ENCODE results near the gene ADSS1.

The ADSS1 gene

DNA sequence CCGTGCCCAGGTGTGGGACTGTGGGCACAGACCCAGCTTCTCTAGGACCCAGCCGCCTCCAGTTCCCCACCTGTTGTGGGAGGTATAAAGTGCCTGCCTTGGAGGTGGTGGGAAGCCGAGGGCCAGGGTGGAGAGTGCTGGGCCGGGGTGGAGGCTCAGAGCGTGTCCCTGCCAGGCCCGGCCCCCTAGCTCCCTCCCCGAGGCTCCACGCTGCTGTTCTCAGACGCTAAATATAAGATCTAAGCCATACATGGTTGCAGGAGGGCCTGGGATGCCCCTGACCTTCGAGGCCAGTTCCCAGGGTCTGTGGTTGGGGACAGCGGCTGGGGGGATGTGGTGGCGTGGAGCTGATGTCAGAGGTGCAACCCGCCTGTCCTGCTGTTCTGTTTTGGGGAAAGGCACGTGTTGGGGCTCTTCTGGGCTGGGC is 23.8 kb upstream of the ADSS1 start:
- no peak for DNase-seq (ENCODE audit: low spot score)

DNA sequence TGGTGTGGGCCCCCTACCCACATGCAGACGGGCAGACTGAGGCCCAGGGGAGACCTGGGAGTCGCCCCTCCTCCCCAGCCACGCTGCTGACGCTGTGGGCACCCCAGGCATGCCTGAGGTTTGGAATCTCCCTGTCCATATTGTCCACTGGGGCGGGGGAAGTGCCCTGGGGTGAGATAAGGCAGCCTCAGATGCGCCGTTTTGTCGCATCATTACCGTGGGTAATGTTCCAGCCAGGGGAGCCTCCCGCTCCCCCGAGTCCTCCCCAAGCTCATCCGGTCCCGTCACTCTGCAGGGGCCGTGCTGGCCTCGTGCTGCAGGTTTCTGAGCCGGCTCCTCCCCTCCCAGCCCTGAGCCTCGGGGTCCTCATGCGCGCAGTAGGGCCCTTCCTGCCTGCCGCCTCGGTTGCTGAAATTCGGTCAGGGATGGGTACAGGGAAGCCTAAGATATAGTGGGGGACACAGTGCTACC is 23.2 kb upstream of the ADSS1 start:
- peak; percentile 80 for DNase-seq (ENCODE audit: low spot score)

DNA sequence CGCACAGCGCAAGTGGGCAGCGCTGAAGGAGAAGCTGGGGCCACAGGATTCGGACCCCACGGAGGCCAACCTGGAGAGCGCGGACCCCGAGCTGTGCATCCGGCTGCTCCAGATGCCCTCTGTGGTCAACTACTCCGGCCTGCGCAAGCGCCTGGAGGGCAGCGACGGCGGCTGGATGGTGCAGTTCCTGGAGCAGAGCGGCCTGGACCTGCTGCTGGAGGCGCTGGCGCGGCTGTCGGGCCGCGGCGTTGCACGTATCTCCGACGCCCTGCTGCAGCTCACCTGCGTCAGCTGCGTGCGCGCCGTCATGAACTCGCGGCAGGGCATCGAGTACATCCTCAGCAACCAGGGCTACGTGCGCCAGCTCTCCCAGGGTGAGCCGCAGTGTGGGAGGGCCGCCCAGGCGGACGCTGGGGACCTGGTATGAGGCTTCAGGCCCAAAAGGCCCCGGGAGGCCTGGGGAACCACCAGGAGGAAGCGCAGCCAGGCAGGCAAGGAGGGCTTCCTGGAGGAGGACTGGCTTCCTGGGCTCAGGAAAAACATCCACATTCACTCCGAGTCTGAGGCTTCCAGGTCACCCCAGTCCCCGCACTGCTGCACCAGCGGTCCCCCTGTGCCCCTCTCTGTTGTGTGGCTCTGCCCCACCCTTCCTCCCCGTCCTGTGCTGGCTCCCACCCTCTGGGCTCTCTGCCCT is 22.5 kb upstream of the ADSS1 start:
- DNase-seq (ENCODE audit: low spot score): no peak

DNA sequence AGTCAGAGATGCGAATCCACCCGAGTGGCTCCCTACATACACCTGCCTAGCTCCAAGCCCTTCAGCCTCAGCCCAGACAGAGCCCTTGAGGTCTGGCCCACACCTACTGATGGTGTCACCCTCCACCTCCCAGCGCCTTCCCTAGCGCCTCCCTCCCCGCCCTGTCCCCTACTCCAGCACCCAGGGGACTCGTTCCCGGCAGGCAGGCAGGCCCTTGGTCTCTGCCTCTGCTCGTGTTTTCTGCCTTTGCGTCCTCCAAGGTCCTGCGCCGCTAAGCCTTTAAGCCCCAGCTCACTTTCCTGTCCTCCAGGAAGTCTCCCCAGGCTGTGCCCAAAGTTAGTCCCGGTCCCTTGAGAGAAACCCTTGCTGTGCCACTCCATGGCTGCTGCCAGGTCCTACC is 21.9 kb upstream of the ADSS1 start:
- DNase-seq (ENCODE audit: low spot score): no peak

DNA sequence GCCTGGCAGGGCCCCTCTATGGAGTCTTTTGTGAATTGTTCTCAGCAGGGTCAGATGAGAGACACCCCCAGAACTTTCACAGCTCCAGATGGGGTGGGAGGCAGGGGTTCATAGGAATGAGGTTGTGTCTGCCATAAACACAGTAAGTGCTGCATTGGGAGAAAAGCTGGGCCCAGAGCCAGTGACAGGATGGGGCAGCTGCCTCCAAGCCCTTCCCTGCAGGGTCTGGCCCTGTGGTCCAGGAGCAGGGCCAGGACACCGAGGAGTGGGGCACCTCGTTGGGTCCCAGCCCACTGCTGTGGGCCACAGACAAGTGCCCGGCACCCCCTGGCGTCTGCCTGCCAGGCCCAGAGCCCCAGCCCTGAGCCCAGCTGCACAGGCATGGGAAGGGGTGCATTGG is 21.4 kb upstream of the ADSS1 start:
- DNase-seq (ENCODE audit: low spot score): no peak

- no peak for DNase-seq (ENCODE audit: low spot score)
Observed at GRCh38 chr14:104703269-104703668, 20.8 kb upstream of the ADSS1 start.

- DNase-seq (ENCODE audit: low spot score): no peak
Observed at GRCh38 chr14:104704252-104704651, 19.8 kb upstream of the ADSS1 start.

DNA sequence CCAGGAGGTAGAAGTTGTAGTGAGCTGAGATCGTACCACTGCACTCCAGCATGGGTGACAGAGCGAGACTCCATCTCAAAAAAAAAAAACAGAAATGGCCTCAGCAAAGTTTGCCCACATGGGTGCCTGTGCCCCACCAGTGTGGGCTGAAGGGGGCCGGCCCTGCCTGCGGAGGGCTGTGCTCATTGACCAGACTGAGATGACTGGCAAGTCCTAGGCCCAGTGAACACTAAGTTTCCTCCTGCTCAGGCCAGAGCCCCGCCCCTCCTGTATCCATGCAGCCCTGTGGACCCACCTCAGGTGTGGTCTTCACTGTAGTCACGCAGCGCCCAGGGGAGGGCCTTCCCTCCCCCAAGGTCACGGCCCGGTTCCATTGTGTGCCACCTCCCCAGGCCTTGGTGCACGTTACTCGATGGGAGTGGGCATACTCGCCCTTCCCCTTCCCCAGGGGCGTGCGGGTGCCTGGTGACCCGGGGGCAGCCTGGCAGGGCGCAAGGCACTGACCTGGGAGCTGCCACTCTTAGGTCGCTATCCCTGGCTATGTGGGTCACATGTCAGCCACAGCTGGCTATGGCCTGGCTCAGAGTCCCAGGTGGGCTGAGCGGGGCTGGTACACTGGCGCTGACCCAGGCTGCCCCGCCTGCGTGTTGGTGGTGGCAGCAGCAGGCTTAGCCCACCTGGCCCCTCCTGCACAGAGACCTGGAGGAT is 18.5 kb upstream of the ADSS1 start:
- DNase-seq (ENCODE audit: low spot score): no peak

GRCh38 chr14:104706733-104707607 is 17.1 kb upstream of the ADSS1 start:
- no peak for DNase-seq (ENCODE audit: low spot score)

GRCh38 chr14:104707608-104708595 is 16.1 kb upstream of the ADSS1 start:
- no peak for DNase-seq (ENCODE audit: low spot score)

- peak; percentile 81 for DNase-seq (ENCODE audit: low spot score)
Observed at GRCh38 chr14:104708606-104709268, 15.3 kb upstream of the ADSS1 start.

- no peak for DNase-seq (ENCODE audit: low spot score)
Observed at GRCh38 chr14:104709387-104710039, 14.5 kb upstream of the ADSS1 start.

- DNase-seq (ENCODE audit: low spot score): no peak
Observed at GRCh38 chr14:104710071-104710735, 13.8 kb upstream of the ADSS1 start.

DNA sequence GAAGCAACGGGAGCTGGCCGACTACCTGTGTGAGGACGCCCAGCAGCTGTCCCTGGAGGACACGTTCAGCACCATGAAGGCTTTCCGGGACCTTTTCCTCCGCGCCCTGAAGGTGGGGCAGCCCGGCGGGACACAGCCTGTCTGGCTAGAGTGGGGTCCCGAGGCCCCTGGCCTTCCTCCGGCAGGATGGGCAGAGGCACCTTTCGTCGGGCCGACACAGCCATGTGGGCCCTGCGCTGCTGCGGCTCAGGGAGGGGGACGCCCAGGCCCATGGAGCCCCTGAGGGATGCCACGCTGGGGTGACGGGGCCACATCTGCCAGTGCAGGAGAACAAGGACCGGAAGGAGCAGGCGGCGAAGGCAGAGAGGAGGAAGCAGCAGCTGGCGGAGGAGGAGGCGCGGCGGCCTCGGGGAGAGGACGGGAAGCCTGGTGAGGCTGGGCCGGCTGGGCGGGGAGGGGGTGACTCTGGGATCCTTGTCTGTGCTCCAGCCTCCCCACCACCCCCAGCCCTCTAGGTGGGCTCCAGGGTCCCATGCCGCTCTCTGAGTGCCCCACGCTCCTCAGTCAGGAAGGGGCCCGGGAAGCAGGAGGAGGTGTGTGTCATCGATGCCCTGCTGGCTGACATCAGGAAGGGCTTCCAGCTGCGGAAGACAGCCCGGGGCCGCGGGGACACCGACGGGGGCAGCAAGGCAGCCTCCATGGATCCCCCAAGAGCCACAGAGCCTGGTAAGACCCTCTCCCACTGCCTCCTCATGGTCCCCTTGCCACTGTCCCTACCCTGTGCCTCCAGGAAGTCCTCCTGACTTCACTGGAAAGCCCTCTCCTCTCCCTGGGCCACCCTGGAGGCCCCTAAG is 10.9 kb upstream of the ADSS1 start:
- DNase-seq (ENCODE audit: low spot score): no peak

DNA sequence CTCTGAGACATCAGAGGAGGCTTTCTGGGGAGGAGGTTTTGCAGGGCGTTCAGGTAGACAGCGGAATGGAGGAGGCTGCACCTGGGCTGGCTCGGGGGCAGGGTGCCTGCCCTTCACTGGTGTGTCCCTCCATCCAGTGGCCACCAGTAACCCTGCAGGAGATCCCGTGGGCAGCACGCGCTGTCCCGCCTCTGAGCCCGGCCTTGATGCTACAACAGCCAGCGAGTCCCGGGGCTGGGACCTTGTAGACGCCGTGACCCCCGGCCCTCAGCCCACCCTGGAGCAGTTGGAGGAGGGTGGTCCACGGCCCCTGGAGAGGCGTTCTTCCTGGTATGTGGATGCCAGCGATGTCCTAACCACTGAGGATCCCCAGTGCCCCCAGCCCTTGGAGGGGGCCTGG is 10.0 kb upstream of the ADSS1 start:
- DNase-seq (ENCODE audit: low spot score): no peak

DNA sequence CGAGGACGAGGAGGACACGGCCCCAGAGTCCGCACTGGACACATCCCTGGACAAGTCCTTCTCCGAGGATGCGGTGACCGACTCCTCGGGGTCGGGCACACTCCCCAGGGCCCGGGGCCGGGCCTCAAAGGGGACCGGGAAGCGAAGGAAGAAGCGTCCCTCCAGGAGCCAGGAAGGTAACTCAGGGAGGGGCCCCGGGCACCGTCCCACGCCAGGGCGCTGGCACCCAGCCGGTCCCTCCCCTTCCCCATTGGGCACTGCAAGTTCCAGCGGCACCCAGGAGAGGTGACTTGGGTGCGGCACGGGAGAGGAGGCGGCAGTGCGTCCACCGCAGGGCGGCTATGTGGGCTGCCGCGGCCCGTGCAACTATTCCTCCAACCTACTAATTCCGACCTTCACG is 9.3 kb upstream of the ADSS1 start:
- no peak for DNase-seq (ENCODE audit: low spot score)

DNA sequence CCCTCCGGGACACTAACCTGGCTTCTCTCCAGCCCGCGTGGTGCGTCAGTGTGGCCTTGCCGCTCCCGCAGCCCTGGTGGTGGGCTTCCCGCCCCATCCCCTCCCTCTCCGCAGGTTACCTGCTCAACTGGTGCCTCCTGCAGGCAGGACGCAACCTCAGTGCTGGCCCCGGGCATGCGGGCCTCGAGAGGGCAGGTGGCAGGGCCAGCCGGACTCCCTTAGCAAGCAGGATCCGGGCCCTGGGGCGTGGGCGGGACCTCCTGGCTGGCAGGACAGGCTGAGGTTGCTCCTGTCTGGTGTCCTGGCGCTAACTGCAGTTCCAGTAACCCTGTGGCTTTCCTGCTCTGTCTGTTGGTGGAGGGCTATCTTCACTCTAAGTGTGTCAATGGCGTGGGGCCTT is 8.6 kb upstream of the ADSS1 start:
- no peak for DNase-seq (ENCODE audit: low spot score)

GRCh38 chr14:104715871-104716270 is 8.2 kb upstream of the ADSS1 start:
- no peak for DNase-seq (ENCODE audit: low spot score)

GRCh38 chr14:104717137-104717536 is 6.9 kb upstream of the ADSS1 start:
- DNase-seq (ENCODE audit: low spot score): no peak

All from hematopoietic multipotent progenitor cell treated with erythropoietin and hydrocortisone succinate and interleukin-3 and kit ligand, for 15 days (in vitro differentiated cells).